Measurements from ENCODE around the gene NCAPH2.

Gene NCAPH2

DNA sequence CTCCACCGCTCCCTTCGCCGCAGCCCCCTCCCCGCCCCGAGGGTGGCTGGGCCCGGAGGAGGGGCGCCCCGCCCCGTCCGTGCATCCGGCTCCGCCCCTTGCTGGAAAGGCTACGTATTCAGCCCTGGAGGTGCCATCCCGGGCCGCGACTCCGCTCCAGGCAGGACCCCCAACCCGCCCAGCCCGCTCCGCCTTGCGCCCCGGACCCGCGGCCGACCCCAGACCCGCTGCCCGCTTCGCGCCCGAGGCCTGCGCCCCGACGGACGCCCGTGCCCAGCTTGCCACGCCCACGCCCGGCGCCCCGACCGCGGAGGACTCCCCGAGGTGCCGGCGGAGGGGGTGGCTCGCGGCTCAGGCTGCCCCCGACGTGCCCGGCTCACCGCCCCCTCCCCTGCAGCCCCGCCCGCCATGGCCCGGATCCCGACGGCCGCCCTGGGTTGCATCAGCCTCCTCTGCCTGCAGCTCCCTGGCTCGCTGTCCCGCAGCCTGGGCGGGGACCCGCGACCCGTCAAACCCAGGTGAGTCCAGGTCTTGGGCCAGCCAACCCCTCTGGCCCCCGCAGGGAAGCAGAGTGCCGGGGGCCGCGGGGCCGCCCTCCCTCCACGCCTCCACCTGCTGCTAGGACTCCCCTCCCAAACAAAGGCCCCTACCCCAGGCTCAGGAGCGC is 26.5 kb upstream of the NCAPH2 start, which contains the start of gene ADM2:
Gene ADM2, plus strand, starts transcription at position 104 of the 667 bp plus-strand sequence. Its CDS starts 305 bp downstream, at position 409.
- DNase-seq (ENCODE audit: low read depth), result no peak
- TF ChIP-seq, protein P1, sequence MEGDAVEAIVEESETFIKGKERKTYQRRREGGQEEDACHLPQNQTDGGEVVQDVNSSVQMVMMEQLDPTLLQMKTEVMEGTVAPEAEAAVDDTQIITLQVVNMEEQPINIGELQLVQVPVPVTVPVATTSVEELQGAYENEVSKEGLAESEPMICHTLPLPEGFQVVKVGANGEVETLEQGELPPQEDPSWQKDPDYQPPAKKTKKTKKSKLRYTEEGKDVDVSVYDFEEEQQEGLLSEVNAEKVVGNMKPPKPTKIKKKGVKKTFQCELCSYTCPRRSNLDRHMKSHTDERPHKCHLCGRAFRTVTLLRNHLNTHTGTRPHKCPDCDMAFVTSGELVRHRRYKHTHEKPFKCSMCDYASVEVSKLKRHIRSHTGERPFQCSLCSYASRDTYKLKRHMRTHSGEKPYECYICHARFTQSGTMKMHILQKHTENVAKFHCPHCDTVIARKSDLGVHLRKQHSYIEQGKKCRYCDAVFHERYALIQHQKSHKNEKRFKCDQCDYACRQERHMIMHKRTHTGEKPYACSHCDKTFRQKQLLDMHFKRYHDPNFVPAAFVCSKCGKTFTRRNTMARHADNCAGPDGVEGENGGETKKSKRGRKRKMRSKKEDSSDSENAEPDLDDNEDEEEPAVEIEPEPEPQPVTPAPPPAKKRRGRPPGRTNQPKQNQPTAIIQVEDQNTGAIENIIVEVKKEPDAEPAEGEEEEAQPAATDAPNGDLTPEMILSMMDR (conservative IDR thresholded peaks at IDR 0.05; ENCODE audit: low read depth, low read length), result no peak
- H3K4me3 ChIP-seq (ENCODE audit: low read length), result peak within 1 kb of the TSS; percentile 25

DNA sequence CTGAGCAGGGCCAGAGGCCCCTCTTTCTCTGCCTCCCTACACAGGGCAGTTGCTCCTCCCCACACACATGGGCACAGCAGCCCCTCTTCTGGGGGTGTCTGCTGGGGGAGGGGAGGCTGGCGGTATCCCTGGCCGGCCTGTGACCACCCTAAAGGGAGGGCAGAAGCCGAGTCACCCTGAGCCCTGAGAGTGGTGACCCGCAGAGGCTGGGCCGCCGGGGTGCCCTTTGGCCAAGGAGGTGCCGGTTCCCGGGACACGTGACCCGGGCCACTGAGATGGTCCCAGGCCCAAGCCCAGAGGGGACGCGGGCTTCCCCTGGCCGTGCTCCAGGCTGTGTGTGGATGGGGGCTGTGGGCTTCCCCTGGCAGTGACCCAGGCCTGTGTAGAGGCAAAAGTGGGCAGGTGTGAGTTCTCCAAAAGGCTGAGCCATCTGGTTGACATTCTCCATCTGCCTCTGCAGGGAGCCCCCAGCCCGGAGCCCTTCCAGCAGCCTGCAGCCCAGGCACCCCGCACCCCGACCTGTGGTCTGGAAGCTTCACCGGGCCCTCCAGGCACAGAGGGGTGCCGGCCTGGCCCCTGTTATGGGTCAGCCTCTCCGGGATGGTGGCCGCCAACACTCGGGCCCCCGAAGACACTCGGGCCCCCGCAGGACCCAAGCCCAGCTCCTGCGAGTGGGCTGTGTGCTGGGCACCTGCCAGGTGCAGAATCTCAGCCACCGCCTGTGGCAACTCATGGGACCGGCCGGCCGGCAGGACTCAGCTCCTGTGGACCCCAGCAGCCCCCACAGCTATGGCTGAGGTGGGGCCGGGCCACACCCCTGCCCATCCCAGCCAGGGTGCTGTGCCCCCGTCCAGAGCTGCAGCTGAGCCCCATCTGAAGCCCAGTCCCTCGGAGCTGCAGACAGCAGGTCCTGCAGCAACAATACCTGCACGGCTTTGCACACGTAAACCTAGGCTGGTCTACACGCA is 25.6 kb upstream of the NCAPH2 start:
- peak overlapping the region; percentile 25 for H3K4me3 ChIP-seq (ENCODE audit: low read length)
- TF ChIP-seq, protein P1 (conservative IDR thresholded peaks at IDR 0.05; ENCODE audit: low read depth, low read length), result no peak
- DNase-seq (ENCODE audit: low read depth), result no peak

DNA sequence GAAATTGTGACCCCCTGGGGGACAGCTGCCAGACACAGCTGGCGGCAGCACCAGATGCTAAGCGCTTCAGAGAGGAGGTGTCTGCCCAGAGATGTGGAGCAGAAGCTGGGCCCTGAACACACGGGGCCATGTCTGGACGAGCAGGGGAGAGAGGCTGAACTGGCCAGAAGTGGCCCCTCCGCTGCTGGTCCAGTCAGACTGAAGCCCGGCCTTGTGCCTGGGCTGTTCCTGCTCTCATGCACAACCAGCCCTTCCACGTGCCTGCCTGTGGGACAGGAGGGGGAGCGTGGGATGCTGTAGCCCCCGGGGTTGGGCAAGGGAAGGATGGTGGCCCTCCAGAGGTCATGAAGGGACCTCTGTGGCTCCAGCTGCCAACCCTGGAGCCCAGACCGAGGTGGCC is 24.9 kb upstream of the NCAPH2 start:
- DNase-seq (ENCODE audit: low read depth), result no peak
- no peak overlapping the region for H3K4me3 ChIP-seq (ENCODE audit: low read length)
- TF ChIP-seq, protein P1 (conservative IDR thresholded peaks at IDR 0.05; ENCODE audit: low read depth, low read length), result no peak

DNA sequence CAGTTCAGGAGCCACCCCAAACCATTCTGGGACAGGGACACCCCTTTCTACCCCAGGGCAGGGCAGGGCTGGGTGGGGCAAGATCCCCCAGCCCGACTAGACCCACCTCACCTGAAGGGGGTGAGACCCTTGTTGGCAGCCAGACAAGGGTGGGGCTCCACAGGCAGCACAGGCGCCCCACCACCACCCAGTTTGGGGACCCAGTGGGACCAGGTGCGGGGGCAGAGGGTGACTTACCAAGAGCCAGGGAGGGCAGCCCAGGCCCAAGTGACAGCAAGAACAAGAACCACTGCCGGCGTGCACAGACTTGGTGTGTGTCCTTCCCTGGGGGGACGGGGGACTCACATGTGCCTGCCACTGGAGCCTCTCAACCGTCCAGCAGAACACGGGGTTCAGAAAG is 24.5 kb upstream of the NCAPH2 start:
- DNase-seq (ENCODE audit: low read depth), result no peak
- H3K4me3 ChIP-seq (ENCODE audit: low read length), result no peak overlapping the region
- TF ChIP-seq, protein P1 (conservative IDR thresholded peaks at IDR 0.05; ENCODE audit: low read depth, low read length), result no peak

DNA sequence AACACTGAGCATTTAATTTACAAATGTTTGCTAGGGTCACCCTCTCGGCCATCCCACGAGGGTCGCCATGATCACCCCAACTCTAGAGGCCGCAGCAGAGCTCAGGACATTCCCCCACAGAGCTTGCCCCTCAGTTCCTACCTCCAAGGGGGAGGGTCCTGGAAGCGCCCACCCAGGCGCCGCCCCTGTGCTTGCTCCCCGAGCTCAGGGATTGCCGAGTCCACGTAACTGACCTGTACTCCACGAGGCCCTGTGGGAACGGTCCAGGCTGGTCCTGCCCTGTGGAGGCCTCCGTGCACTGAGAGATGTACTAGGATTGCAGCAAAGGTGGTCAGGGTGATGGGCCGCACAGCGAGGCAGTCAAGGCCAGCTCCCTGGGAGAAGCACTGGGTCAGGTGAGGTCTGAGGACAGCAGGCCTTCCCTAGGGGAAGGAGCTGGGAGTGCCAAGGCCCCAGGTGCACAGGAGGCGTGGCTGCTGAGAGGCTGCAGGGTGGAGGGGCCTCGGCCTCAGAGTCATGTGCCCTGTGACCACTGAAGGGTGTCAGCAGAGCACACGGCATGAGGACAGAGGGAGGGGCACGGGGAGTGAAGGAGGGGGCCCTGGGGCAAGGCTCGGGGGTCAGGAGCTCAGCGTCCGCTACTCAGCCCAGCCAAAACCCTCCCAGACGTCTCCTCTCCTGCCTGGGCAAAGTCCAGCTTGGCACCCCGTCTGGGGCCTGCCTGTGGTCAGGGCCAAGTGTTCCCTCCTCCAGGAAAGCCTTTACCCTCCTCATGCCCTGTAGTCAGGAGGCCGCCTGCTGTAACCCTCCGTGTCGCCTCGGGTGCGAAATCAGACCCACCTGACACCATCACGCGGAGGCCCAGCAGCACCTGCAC is 23.8 kb upstream of the NCAPH2 start:
- TF ChIP-seq, protein P1 (conservative IDR thresholded peaks at IDR 0.05; ENCODE audit: low read depth, low read length), result no peak
- DNase-seq (ENCODE audit: low read depth), result no peak
- H3K4me3 ChIP-seq (ENCODE audit: low read length), result no peak overlapping the region

DNA sequence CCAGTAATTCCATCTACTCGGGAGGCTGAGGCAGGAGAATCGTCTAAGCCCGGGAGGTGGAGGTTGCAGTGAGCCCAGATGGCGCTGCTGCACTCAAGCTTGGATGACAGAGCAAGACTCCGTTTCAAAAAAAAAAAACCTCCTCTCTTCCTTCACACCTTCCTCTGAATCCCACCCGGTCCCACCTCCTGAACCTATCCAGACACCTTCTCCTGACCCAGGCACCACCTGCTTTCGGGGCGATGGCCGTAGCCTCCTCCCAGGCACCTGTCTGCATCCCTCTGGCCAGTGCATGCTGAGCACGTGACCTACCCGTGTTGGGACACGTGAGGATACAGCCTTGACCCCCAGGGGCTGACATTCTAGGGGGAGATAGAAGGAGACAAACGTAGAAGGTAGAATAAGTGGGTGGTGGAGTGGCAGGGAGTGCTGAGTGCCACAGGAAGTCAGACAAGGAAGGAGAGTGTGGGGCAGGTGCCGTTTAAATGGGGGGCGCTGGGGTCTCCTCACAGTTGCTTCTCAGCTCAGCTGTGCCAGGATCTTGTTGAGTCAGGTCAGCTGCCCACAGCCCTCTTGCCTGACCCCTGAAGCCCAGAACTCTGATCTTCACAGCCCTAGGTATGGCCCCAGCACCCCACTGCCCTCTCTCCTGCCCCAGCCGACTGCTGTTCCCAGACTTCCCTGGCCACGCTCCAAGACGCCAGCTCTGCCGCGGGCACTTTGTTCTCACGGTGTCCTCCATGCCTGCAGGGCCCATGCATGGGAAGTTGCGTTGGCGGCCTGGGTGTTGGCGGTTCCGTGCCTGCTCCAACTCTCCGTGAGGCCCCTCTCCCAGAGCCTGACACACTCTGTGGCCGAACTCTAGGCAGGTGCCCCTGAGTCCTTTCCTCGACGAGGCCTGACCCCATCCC is 22.5 kb upstream of the NCAPH2 start:
- TF ChIP-seq, protein P1 (conservative IDR thresholded peaks at IDR 0.05; ENCODE audit: low read depth, low read length), result no peak
- no peak for DNase-seq (ENCODE audit: low read depth)
- no peak overlapping the region for H3K4me3 ChIP-seq (ENCODE audit: low read length)
